Pancreas (tissue), 10 donors: ENCODE data around the gene SUPT20H. TPM values are rescaled to one million over a fixed set of nuclear protein-coding genes. Genes with fewer than 3 reads are reported as not detected.
"Not testable (repeated sequence)": the region's sequence is repeated elsewhere in the genome, so short reads cannot be mapped to it uniquely, and the experiment has no call there.

ENCODE experiments used
- ATAC-seq, 4 donors: fragments of 200-7000 bp; cut with Tn5 transposase; one replicate each; pipeline versions ENCODE4 v1.8.0 to v1.9.1; 2020; ENCODE audit warnings: mild to moderate bottlenecking in 4 of 4, moderate library complexity in 4 of 4
- DNase-seq, 6 donors: peaks; one replicate each; pipeline ENCODE4 v3.0.0-alpha.2; 2020
- FAIRE-seq: peaks from 2 replicates; lab custom pipeline; 2012; peaks lifted over from hg19 to GRCh38; lab: Jason Lieb, UNC
- H3K27ac ChIP-seq, 4 donors: fragments of 200-600 bp; sonication (generic); 1 replicate in 3 of 4; 2 replicates in 1 of 4; pipeline versions ENCODE4 v1.5.0 to v1.8.0; 2020
- H3K27me3 ChIP-seq, 4 donors: fragments of 200-600 bp; one replicate each; pipeline ENCODE4 v1.8.0; 2021
- H3K36me3 ChIP-seq, 3 donors: fragments of 200-600 bp; sonication (generic) in 1 of 3; one replicate each; pipeline versions ENCODE4 v1.5.0 to v1.8.0; 2020 to 2021
- H3K4me1 ChIP-seq, 3 donors: fragments of 200-600 bp; one replicate each; pipeline ENCODE4 v1.8.0; 2021
- H3K4me3 ChIP-seq, 4 donors: fragments of 200-600 bp; sonication (generic) in 2 of 4; one replicate each; pipeline versions ENCODE4 v1.5.0 to v1.8.0; 2020 to 2021
- H3K9me3 ChIP-seq, 4 donors: fragments of 200-600 bp; one replicate each; pipeline ENCODE4 v1.8.0; 2021
- WGBS, 2 donors: extraction: QIAGEN DNeasy Blood & Tissue Kit; methylation state at CpG; one replicate each; pipeline ENCODE4 v1.1.7; 2013; 5-methylcytosine and 5-hydroxymethylcytosine counted together
- intact Hi-C, 3 donors: fragments of 100-400 bp; cut with DNase I; formaldehyde crosslinking; loops; one replicate each; pipeline versions ENCODE4 v1.11.1 to v1.14.2; 2022
- polyA plus RNA-seq, 2 donors: library from polyadenylated mRNA; stranded (reverse); fragments of 200-250 nt; gene quantifications; one replicate each; pipeline ENCODE4 v1.2.3, GENCODE V29; 2013
- total RNA-seq, 6 donors: library from RNA; stranded (reverse); fragmentation: NEBNext Ultra II Directional in 4 of 6; extraction: Animal tissue kit (Norgen Biotek cat#: 25700) in 4 of 6; gene quantifications; one replicate each; pipeline versions ENCODE4 v1.2.1 to v1.2.4, GENCODE V29; 2021 to 2023
- TF ChIP-seq, protein P1 (sequence below), 4 donors: fragments of 200-600 bp; sonication (generic) in 3 of 4; IDR thresholded peaks; one replicate each; pipeline versions ENCODE4 v1.5.0 to v1.8.0; 2021; ENCODE audit warnings: antibody characterized with exemption in 4 of 4
- donor health status: healthy with polysubstance abuse.
- donor health status: DM: no; HTN: no; CAD: no; lungs with moderate emphysema.
- donor health status: DM: no; HTN: no; CAD: no.
- donor health status: control.
- donor health status: control.
- donor health status: Bipolar disorder and iron deficiency.
- donor health status: DM: yes; HTN: yes; CAD: no.
- donor health status: DM: no; HTN: no; CAD: no.
- donor health status: DM: no; HTN: no; CAD: no.
- donor health status: DM: yes; HTN: yes; CAD: no.

SUPT20H gene
- total and polyA plus RNA-seq, 8 donors: 15.3 to 33.4 (median 20.4) TPM

DNA sequence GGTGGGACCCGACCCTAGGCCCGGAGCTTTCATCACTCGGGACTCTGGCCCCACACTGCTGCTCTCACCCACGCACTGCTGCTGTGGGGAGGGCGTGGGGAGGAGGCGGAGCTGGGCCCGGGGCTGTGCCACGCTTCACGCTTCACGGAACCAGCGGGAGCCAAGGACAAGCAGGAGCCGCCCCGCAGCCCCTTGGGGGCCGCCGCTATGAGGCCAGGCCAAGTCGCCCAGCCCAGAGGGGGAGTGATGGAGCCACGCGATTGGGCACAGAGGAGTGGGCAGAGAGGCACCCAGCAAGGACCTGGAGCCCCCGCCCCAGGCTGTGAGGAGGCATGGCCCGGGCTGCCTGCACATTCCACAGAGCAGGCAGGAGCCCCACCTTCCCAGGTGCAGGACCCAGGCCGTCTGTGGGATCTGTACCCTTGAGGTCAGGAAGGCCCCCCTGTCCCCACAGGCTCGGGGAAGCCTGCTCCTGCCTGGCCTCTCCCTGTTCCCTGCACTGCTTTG lies 10.2 kb upstream of the SUPT20H start:
- intact Hi-C loops: loop anchor here in 1 of 3 donors (10.0 kb wide), 1 partner anchor 535 kb away; no protein-coding TSS in a partner anchor
- TF ChIP-seq, protein P1, sequence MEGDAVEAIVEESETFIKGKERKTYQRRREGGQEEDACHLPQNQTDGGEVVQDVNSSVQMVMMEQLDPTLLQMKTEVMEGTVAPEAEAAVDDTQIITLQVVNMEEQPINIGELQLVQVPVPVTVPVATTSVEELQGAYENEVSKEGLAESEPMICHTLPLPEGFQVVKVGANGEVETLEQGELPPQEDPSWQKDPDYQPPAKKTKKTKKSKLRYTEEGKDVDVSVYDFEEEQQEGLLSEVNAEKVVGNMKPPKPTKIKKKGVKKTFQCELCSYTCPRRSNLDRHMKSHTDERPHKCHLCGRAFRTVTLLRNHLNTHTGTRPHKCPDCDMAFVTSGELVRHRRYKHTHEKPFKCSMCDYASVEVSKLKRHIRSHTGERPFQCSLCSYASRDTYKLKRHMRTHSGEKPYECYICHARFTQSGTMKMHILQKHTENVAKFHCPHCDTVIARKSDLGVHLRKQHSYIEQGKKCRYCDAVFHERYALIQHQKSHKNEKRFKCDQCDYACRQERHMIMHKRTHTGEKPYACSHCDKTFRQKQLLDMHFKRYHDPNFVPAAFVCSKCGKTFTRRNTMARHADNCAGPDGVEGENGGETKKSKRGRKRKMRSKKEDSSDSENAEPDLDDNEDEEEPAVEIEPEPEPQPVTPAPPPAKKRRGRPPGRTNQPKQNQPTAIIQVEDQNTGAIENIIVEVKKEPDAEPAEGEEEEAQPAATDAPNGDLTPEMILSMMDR (IDR thresholded peaks at IDR 0.05): no peak
- no peak overlapping the region for H3K27ac ChIP-seq
- DNase-seq (peak in 1 of 6 donors; percentile 73), FAIRE-seq (no peak), ATAC-seq (no peak)
- H3K4me3 ChIP-seq: no peak overlapping the region
- 74 to 82% methylated on average over 22 of the region's 22 CpGs for WGBS, 2 donors
- H3K27me3 ChIP-seq: no peaks in the 10 kb centered on the region
- H3K36me3 ChIP-seq: no peaks in the 10 kb centered on the region
- no peaks in the 10 kb centered on the region for H3K4me1 ChIP-seq
- H3K9me3 ChIP-seq: no peaks in the 10 kb centered on the region

DNA sequence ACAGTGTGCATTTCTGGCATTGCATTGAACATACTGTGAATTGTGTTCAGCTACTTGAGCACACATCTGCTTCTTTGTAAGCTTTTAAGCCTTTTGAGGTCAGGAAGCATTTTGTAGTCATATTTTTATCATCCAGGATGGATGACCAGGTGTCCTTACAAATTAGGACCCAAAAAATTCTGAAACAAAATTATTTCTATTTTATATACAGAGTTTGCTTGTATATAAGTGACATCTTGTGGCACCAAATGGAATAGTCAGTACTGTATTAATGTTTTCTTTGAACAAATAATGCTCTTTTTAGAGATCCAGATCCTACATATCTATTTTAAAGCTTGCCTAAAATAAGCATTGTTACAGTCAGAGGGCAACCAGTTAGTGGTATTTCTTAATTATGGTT lies 9.5 kb upstream of the SUPT20H start:
- H3K9me3 ChIP-seq: no peaks in the 10 kb centered on the region
- no peak overlapping the region for H3K4me3 ChIP-seq
- no peaks in the 10 kb centered on the region for H3K27me3 ChIP-seq
- intact Hi-C loops: no loop called here
- no peak for FAIRE-seq
- no peak overlapping the region for H3K27ac ChIP-seq
- no peak for ATAC-seq
- TF ChIP-seq, protein P1 (IDR thresholded peaks at IDR 0.05): no peak
- H3K36me3 ChIP-seq: no peaks in the 10 kb centered on the region
- DNase-seq: no peak
- H3K4me1 ChIP-seq: no peaks in the 10 kb centered on the region

DNA sequence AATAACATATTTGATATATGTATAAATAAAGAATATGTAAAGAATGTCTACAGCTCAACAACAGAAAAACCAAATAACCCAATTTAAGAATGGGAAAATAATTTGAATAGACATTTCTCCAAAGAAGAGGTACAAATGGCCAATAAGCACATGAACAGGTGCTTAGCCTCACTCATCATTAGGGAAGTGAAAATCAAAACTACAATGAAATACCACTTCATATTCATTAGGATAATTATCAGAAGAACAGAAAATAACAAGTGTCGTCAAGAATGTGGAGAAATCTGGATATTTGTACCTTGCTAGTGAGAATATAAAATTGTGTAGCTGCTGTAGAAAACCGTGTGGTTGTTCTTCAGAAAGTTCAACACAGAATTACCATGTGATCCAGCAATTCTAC lies 8.4 kb upstream of the SUPT20H start:
- FAIRE-seq: no peak
- ATAC-seq: no peak
- 55 to 73% methylated on average over 2 of the region's 2 CpGs for WGBS, 2 donors

DNA sequence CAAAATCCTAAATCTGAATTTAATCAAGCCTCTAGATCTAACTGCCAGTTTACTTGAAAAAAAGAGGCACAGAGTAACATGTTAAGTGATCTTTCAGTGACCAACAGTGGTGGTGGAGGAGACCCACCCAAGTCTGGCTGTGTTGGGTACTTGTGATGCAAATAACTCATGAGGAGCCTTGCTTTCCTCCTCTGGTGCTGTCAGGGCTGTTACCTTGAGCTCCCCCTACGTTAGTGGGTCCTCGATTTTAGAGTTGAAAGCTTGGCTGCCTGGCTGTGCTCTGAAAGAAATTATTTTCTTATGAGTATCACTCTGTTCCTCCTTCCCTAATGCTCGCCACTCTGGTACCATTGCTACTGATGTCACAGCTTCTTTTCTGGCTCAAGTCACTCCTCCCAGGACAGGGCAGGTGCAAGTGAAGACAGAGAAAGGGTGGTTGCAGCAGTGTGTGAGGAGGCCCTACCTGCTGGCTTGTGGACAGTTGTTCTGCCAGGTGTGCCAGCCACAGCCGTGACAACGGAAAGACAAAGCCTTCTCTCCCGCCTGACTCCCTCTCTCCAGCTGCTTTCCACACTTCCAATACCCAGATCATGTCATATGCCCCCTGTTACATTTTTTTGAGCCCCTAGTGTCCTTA lies 6.5 kb upstream of the SUPT20H start:
- no peak for FAIRE-seq
- no peak overlapping the region for H3K4me3 ChIP-seq
- whole genome bisulfite sequencing, 2 donors: 73 to 76% methylated on average over 6 of the region's 6 CpGs
- ATAC-seq: no peak
- H3K27ac ChIP-seq: no peak overlapping the region
- no peaks in the 10 kb centered on the region for H3K9me3 ChIP-seq
- TF ChIP-seq, protein P1 (IDR thresholded peaks at IDR 0.05): no peak
- no peaks in the 10 kb centered on the region for H3K36me3 ChIP-seq
- DNase-seq: no peak
- H3K4me1 ChIP-seq: no peaks in the 10 kb centered on the region
- intact Hi-C loops: no loop called here
- no peaks in the 10 kb centered on the region for H3K27me3 ChIP-seq

More for the DNA sequence above, 8.4 kb upstream of the SUPT20H start:
- H3K36me3 ChIP-seq: no peaks in the 10 kb centered on the region
- intact Hi-C loops: no loop called here
- no peak for DNase-seq
- TF ChIP-seq, protein P1 (IDR thresholded peaks at IDR 0.05): no peak
- H3K4me1 ChIP-seq: no peaks in the 10 kb centered on the region
- no peak overlapping the region for H3K27ac ChIP-seq
- H3K4me3 ChIP-seq: no peak overlapping the region
- H3K9me3 ChIP-seq: no peaks in the 10 kb centered on the region
- no peaks in the 10 kb centered on the region for H3K27me3 ChIP-seq

DNA sequence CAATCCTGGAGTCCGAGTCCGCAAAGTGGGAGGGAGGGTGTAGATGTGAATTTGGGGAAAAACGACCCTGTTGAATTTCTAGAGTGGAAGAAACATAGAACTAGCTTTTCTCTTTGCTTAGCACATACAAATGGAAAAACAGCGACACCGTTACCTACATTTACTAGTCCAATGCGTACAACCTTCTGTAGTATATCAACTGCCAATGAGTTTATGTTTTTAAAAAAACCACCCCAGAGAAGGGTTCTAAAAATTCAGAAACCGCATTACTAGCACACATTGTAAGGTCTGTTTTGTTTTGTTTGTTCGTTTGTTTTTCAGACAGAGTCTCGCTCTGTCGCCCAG lies 332 bp upstream of the SUPT20H start:
- FAIRE-seq (no peak), DNase-seq (no peak), ATAC-seq (peak in 2 of 4 donors; percentile 28 to 35)
- TF ChIP-seq, protein P1 (IDR thresholded peaks at IDR 0.05): no peak
- Histone ChIP-seq H3K4me3 (peak overlapping the region; percentile 71 to 98 (median 87)), H3K36me3 (no peaks in the 10 kb centered on the region), H3K4me1 (peaks cover 4 to 10% (median 8%) of the 10 kb centered on the region in 3 donors), H3K27ac (peak overlapping the region; percentile 75 to 89 (median 83)), H3K27me3 (no peaks in the 10 kb centered on the region), H3K9me3 (no peaks in the 10 kb centered on the region)
- intact Hi-C loops: no loop called here
- 13 to 15% methylated on average over 10 of the region's 10 CpGs for WGBS, 2 donors

DNA sequence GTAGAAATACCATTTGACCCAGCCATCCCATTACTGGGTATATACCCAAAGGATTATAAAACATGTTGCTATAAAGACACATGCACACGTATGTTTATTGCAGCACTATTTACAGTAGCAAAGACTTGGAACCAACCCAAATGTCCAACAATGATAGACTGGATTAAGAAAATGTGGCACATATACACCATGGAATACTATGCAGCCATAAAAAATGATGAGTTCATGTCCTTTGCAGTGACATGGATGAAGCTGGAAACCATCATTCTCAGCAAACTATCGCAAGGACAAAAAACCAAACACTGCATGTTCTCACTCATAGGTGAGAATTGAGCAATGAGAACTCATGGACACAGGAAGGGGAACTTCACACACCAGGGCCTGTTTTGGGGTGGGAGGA lies 3.3 kb downstream of the SUPT20H start:
- H3K27ac ChIP-seq, DNase-seq, ATAC-seq, H3K36me3 ChIP-seq, H3K27me3 ChIP-seq, FAIRE-seq, H3K4me3 ChIP-seq, H3K9me3 ChIP-seq, intact Hi-C loops, H3K4me1 ChIP-seq: not testable (repeated sequence)
- 79 to 94% methylated on average over 2 of the region's 2 CpGs for WGBS, 2 donors

DNA sequence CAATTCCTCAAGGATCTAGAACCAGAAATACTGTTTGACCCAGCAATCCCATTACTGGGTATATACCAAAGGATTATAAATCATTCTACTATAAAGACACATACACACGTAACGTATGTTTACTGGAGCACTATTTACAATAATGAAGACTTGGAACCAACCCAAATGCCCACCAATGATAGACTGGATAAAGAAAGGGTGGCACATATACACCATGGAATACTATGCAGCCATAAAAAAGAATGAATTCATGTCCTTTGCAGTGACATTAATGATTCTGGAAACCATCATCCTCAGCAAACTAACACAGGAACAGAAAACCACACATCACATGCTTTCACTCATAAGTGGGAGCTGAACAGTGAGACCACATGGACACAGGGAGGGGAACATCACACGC lies 6.4 kb downstream of the SUPT20H start:
- H3K9me3 ChIP-seq, H3K27ac ChIP-seq, H3K4me1 ChIP-seq, H3K27me3 ChIP-seq, H3K36me3 ChIP-seq, H3K4me3 ChIP-seq, ATAC-seq, FAIRE-seq, DNase-seq, intact Hi-C loops: not testable (repeated sequence)
- WGBS, 2 donors: 96 to 99% methylated on average over 3 of the region's 3 CpGs
